HCT116 (cell line): ENCODE measurements around the gene TUT4.

ENCODE experiments used
- EZH2 ChIP-seq: fragments of 200-600 bp; sonication (generic); IDR thresholded peaks from 2 replicates; pipeline ENCODE4 v1.6.1; 2017; ENCODE audit warnings: antibody characterized with exemption, mixed run types
- FOSL1 ChIP-seq: IDR thresholded peaks from 2 replicates; pipeline ENCODE4 v1.6.1; 2012; ENCODE audit warnings: low read depth
- SP1 ChIP-seq: IDR thresholded peaks from 2 replicates; pipeline ENCODE4 v1.6.1; 2012; ENCODE audit warnings: low read depth
- TCF7L2 ChIP-seq: IDR thresholded peaks from 2 replicates; pipeline ENCODE4 v1.7.0; 2011; ENCODE audit warnings: borderline replicate concordance, inconsistent platforms; ENCODE audit not compliant: insufficient read depth, insufficient read length; ENCODE audit errors: extremely low read depth
- TF ChIP-seq, protein P1 (sequence below): IDR thresholded peaks from 2 replicates; pipeline ENCODE4 v1.6.1; 2012
- TF ChIP-seq, protein P2 (sequence below), 3 experiments: fragments of 200-600 bp in 1 of 3; sonication (generic) in 1 of 3; IDR thresholded peaks in 2 of 3; conservative IDR thresholded peaks in 1 of 3; 2 replicates each; pipeline ENCODE4 v1.5.1; 2012 to 2017; ENCODE audit warnings: low read depth in 2 of 3, low read length in 2 of 3, antibody characterized with exemption in 1 of 3, borderline replicate concordance in 1 of 3, control low read depth in 1 of 3, mild to moderate bottlenecking in 1 of 3, mixed read lengths in 1 of 3, mixed run types in 1 of 3, moderate library complexity in 1 of 3; ENCODE audit not compliant: insufficient read depth in 1 of 3

DNA sequence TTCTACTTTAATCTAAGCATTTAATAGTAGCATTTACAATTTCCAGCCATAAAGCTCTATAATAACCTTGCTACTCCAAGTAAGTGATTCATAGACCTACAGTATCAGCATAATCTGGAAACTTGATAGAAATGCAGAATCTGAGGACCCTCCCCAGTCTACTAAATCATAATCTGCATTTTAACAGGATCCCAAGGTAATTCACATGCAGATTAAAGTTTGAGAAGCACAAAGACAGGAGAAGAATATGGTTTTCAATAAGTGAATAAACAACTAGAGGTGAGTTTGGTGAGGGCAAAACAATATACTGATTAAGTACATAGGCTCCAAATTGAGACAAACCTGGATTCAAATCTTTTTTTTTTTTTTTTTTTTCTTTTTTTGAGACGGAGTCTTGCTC lies 91.1 kb downstream of the TUT4 start:
- TF ChIP-seq, protein P1, sequence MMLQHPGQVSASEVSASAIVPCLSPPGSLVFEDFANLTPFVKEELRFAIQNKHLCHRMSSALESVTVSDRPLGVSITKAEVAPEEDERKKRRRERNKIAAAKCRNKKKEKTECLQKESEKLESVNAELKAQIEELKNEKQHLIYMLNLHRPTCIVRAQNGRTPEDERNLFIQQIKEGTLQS = no peak
- TF ChIP-seq EZH2 = no peak
- TF ChIP-seq, protein P2, sequence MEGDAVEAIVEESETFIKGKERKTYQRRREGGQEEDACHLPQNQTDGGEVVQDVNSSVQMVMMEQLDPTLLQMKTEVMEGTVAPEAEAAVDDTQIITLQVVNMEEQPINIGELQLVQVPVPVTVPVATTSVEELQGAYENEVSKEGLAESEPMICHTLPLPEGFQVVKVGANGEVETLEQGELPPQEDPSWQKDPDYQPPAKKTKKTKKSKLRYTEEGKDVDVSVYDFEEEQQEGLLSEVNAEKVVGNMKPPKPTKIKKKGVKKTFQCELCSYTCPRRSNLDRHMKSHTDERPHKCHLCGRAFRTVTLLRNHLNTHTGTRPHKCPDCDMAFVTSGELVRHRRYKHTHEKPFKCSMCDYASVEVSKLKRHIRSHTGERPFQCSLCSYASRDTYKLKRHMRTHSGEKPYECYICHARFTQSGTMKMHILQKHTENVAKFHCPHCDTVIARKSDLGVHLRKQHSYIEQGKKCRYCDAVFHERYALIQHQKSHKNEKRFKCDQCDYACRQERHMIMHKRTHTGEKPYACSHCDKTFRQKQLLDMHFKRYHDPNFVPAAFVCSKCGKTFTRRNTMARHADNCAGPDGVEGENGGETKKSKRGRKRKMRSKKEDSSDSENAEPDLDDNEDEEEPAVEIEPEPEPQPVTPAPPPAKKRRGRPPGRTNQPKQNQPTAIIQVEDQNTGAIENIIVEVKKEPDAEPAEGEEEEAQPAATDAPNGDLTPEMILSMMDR (IDR thresholded peaks at IDR 0.05 in 2 of 3, conservative IDR thresholded peaks at IDR 0.05 in 1 of 3; ENCODE audit: borderline replicate concordance in 1 of 3, insufficient read depth in 1 of 3, low read depth in 2 of 3, low read length in 2 of 3) = no peak
- no peak for TF ChIP-seq SP1
- no peak for TF ChIP-seq TCF7L2
- no peak for TF ChIP-seq FOSL1
